GM12875 (cell line): ENCODE results near the gene FUT4.

Experiments
- H3K4me3 ChIP-seq: one replicate; pipeline ENCODE4 v1.5.1; 2011; ENCODE audit warnings: low read depth, low read length, control low read depth
- TF ChIP-seq, protein P1 (sequence below): IDR thresholded peaks from 2 replicates; pipeline ENCODE4 v1.5.1; 2011; ENCODE audit warnings: low read depth, mild to moderate bottlenecking, control low read depth, inconsistent platforms, low read length, moderate library complexity, borderline replicate concordance; ENCODE audit not compliant: insufficient read depth

The FUT4 gene

GRCh38 chr11:94511932-94512781 is 31.6 kb upstream of the FUT4 start, which contains the start of gene C11orf97:
C11orf97 (plus strand) TSS chr11:94512461; CDS start chr11:94512529, 68 bp downstream.
- H3K4me3 ChIP-seq = no peak within 1 kb of the TSS
- TF ChIP-seq, protein P1, sequence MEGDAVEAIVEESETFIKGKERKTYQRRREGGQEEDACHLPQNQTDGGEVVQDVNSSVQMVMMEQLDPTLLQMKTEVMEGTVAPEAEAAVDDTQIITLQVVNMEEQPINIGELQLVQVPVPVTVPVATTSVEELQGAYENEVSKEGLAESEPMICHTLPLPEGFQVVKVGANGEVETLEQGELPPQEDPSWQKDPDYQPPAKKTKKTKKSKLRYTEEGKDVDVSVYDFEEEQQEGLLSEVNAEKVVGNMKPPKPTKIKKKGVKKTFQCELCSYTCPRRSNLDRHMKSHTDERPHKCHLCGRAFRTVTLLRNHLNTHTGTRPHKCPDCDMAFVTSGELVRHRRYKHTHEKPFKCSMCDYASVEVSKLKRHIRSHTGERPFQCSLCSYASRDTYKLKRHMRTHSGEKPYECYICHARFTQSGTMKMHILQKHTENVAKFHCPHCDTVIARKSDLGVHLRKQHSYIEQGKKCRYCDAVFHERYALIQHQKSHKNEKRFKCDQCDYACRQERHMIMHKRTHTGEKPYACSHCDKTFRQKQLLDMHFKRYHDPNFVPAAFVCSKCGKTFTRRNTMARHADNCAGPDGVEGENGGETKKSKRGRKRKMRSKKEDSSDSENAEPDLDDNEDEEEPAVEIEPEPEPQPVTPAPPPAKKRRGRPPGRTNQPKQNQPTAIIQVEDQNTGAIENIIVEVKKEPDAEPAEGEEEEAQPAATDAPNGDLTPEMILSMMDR = no peak

- H3K4me3 ChIP-seq = no peak overlapping the region
- TF ChIP-seq, protein P1 = no peak
Measured at GRCh38 chr11:94513091-94513490, 30.6 kb upstream of the FUT4 start.

GRCh38 chr11:94515398-94515797 is 28.3 kb upstream of the FUT4 start:
- TF ChIP-seq, protein P1 = no peak
- H3K4me3 ChIP-seq = no peak overlapping the region

GRCh38 chr11:94516725-94517124 is 27.0 kb upstream of the FUT4 start:
- TF ChIP-seq, protein P1 = no peak
- no peak overlapping the region for H3K4me3 ChIP-seq

DNA sequence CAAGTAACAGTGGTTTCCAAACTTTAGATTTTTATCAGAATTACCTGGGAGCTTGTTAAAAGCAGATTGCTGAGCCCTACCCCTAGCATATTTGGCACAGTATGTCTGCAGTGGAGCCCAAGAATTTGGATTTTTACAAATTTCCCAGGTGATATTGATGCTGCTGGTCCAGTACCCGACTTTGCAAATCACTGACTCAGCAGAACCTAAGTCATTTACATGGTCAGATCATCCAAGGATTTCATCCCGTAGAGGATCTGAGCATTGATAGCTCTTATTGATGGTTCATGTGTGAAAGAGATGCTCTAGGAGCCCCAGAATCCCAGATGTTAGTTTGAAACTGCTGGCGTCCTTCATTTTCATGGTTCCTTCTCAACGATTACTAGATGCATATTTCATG is 25.4 kb upstream of the FUT4 start:
- H3K4me3 ChIP-seq = no peak overlapping the region
- TF ChIP-seq, protein P1 = no peak

- TF ChIP-seq, protein P1 = peak; percentile 17; the same call in 1 of the 2 replicates
- H3K4me3 ChIP-seq = no peak overlapping the region
Measured at GRCh38 chr11:94519478-94520084, 24.1 kb upstream of the FUT4 start.
